SU-DHL-6 (cell line): ENCODE measurements around the gene CBX6.

Experiments
- EZH2phosphoT487 ChIP-seq: fragments of 200-600 bp; sonication (generic), shearing (Covaris generic); conservative IDR thresholded peaks from 2 replicates; pipeline ENCODE4 v1.6.1; 2018; ENCODE audit warnings: mild to moderate bottlenecking, antibody characterized with exemption, low read length, moderate library complexity, mixed read lengths
- TF ChIP-seq, protein P1 (sequence below): fragments of 200-600 bp; sonication (generic); IDR thresholded peaks from one replicate; pipeline ENCODE4 v1.5.1; 2017; ENCODE audit warnings: antibody characterized with exemption, mild to moderate bottlenecking, low read length, moderate library complexity; ENCODE audit not compliant: insufficient read depth, poor library complexity, severe bottlenecking

GRCh38 chr22:38833061-38833460 is 39.0 kb downstream of the CBX6 start:
- TF ChIP-seq, protein P1, sequence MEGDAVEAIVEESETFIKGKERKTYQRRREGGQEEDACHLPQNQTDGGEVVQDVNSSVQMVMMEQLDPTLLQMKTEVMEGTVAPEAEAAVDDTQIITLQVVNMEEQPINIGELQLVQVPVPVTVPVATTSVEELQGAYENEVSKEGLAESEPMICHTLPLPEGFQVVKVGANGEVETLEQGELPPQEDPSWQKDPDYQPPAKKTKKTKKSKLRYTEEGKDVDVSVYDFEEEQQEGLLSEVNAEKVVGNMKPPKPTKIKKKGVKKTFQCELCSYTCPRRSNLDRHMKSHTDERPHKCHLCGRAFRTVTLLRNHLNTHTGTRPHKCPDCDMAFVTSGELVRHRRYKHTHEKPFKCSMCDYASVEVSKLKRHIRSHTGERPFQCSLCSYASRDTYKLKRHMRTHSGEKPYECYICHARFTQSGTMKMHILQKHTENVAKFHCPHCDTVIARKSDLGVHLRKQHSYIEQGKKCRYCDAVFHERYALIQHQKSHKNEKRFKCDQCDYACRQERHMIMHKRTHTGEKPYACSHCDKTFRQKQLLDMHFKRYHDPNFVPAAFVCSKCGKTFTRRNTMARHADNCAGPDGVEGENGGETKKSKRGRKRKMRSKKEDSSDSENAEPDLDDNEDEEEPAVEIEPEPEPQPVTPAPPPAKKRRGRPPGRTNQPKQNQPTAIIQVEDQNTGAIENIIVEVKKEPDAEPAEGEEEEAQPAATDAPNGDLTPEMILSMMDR, result no peak
- no peak for TF ChIP-seq EZH2phosphoT487
